GM19438 (cell line): ENCODE measurements around the gene PSD2.

Experiments used
- ATAC-seq: cut with Tn5 transposase; IDR thresholded peaks from one replicate; pipeline ENCODE4 v1.9.1; 2021; ENCODE audit warnings: low read depth; ENCODE audit not compliant: unreplicated experiment

Gene PSD2

DNA sequence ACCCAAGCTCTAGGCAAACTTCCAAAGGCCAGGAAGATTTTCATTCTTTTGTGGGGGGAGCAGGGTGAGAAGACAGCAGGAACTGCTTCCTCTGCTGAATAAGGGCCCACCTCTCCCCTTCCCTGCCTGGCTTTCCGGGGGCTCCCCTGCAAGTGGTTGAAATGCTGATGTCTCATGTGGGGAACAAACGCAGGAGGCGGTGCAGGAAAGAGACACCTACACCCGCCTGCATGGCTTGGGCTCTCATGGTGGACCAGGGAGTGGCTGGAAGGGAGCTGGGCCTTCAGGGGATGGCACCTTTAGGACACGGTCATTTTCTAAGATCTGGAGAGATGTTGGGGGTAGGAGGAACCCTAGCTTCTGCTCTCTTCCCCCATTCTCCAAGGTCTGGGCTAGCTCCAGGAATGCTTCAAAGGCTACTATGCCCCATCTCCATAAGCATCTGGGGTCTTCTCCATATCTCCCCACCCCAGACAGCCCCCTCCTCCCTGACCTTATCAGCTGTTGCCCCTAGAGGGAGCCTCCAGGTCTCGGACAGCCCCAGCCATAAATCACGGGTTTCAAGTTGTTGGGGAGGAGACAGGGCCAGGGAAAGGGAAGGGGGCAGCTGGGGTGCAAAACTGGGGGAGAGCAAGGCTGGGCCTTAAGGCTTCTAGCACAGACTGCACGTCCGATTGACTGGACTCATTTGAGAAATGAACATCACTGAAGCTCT lies 76.6 kb downstream of the PSD2 start:
- no peak for ATAC-seq

DNA sequence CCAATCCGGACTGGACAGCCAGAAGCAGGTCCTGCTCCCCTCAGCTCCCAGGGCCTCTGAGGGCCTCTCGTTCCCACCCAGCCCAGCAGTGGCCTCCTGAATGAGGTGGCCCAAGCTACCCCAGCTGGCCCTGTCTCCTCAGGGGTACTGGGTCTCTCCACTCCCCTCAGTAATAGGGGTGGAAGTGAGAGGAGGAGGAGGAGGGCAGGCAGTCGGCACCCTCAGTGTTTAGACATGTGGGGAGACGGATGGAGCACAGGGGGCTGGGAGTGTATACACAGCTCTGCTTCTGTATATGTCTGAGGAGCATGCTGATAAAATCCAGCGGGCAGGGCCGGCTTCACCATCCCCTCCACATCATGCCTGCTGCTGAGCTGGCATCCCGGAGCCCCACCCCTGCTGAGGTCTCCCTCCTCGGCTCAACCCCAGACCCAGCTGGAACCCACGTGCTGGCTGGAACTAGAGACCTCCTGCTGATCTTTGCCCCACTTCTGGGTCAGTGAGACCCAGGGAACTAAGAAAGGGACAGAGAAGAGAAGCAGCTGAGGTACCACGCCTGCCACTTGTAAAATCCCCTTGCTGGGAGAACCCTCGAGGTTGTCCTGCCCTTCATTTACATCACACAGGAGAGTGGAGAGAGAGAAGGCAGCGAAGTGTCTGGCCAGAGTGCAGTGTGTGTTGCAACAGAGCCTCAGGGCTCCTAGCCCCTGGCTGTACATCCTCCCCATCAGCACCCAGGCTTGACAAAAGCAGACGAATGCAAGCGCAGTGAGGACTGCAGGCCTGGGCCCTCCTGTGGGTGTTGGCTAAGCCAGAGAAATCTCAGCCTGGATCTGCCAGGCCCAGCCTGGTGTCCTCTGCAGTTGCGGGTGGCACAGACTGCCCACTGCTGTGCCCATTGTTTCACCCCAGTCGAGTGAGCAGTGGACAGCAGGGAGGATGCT lies 77.5 kb downstream of the PSD2 start:
- no peak for ATAC-seq

DNA sequence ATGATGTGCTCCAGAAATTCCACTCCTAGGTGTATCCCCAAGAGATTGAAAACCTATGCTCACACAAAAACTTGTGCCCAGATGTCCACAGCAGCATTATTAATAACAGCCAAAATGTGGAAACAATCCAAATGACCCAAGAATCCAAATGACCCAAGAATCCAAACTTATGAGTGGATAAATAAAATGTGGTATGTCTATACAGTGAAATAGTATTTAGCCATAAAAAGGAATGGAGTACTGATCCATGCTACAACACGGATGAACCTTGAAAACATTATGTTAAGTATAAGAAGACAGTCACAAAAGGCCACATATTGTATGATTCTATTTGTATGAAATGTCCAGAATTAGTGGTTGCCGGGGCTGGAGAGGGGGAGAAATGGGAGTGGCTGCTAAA lies 80.3 kb downstream of the PSD2 start:
- no peak for ATAC-seq

DNA sequence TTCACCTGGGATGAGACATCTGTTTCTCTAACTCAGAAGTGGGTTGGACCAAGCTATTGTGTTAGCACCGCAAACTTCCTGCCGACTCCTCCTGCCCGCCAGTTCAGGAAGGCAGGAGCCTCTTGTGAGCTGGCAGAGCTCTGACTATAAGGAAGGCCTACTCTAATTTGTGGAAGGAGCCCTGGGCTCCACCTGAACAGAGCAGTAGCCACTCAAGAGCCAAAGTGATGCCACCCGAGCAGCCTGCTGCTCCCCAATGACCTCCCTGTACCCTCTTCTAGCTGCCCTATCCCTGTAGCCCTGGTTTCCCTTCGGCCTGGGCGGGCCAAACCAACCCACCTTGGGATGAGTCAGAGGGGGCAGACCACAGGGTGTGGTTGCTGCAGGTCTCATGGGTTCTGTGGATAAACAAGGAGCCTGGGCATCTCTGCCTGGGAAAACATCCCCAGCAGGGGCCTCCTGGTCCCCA lies 81.6 kb downstream of the PSD2 start:
- no peak for ATAC-seq

DNA sequence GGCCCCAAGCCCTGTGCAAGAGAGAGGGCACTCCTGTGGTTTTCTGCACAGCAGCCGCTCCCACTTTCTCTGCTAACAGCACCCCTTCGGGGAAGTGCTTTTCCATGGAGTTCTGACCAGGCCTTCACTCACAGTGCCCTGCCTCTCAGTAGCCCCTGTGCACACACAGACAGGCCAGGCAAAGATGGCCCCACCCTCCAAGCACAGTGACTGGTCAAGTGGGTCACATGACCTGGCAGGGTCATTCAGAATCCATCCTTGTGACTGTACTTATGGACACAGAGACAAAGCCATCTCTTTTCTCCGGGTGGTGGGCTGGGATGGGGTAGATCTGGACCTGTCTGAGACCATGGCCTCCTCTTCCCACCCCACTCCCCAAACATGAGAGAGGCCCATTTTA lies 82.5 kb downstream of the PSD2 start:
- ATAC-seq = no peak

DNA sequence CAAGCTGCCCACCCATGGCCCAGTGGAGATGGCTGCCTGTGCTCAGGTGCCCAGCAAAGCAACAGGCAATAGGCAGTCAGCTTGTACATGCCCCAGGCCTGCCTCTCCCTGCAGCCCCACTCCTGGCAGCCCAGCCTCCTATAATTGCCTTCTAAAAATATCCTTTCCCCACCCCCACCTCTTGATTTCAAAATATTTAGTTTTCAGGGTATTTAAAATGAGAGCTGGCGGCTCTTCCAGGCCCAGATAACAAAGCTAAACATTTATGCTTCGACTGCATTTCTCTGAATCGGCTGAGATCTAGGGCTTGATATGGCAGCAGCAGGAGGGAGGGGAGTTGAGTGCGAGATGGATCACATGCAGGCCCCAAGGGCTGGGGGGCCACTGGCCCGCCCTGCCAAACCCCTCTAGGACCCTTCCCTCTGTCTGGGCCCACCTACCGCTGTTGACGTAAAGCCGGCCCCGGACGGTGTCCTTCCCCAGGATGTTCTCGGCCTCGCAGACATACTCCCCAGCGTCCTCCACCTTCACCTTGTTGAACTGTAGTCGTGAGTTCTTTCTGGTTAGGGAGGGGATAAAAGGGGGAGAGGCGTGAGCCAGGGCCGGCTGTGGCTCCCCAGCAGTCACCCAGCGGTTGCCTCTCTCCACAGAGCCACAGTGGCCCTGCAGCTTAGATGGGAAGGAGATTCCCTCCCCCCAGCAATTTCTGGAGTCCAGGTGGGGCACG lies 85.0 kb downstream of the PSD2 start:
- no peak for ATAC-seq

DNA sequence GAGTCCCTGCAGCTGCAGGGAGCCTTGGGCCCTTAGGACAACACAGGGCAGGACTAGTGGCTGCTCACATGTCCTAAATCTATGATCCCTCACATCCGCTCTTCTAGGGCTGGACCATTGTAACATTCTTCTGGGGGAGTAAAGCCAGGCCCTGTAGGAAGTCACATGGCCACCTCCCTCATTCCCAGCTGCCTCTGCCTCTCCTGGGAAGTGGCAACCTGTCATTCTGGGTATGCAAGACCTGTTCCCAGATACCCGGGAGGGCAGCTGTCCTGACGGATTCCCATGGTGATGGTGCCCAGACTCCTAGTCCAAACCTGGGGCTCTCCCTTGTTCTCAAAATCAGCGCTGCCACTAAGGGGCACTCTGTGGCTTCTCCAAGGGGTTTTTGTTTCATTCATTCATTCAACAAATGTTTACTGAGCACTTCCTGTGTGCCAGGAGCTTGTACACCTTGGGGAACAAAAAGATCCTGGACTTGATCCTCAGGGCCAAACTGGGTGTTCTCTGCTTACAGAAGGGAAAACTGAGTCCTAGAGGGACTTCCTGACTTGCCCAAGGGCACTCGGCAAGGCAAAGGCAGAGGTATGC lies 85.6 kb downstream of the PSD2 start:
- no peak for ATAC-seq

DNA sequence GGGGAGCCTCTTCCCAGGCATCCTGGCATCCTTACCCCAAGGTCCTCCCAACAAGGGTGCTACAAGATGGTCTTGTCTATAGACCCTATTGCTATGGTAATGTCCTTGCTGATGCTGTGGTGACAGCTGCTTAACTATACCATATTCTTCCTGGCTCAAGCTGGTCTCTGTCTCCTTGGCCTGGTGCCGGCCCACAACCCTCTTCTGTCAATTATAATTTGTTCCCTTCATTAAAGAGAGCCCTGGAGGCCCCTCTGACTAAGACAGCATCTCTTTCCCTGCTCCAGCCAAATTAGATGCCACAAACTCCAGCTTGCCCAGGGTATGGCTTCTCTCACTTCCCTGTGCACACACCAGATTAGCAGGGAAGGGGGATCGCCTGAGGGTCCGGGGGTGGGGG lies 86.7 kb downstream of the PSD2 start:
- ATAC-seq = no peak

DNA sequence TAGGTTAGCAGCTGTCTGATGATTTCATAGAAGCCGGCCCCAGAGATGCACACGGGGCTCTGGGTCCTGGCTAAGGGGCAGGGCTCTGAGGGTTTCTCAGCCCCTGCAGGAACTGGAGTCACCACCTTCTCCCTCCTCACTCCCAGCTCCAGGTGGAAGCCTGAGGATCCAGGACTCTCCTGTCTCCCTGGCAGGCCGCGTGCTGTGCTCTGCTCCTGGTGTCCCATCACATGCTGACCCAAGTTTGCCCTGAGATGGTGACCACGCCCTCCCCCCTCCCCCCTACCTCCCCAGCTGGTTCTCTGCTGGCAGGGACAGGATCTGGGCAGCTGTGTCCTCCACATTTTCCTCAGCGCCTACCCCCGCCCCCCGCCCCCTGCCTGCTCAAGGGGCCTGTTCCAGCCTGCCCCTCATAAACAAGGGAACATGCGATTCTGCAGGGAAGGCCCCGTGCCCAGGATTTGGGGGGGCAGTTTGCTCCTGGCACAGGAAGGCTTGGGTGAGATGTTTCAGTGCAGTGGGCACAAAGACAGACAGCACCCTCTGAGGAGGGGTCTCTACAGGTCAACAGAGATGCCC lies 87.4 kb downstream of the PSD2 start:
- ATAC-seq = no peak

DNA sequence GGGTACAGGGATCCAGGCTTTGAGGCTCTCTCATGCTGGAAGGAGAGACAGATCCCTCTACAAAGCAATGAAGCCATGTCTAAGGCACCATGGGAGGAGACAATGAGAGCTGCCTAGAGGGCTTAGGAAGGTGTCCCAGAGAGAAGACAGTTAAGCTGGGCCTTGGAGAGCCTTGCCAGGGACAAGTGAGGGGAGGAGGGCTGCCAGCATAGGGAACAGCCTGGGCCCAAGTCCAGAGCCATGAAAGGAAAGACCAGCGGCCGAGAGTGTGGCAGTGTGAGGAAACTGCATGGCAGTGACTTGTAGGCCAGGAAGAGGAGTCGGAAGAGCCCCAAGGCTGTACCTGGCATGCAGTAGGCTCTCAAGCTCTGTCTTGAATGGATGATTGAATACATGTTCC lies 88.5 kb downstream of the PSD2 start:
- ATAC-seq = no peak

DNA sequence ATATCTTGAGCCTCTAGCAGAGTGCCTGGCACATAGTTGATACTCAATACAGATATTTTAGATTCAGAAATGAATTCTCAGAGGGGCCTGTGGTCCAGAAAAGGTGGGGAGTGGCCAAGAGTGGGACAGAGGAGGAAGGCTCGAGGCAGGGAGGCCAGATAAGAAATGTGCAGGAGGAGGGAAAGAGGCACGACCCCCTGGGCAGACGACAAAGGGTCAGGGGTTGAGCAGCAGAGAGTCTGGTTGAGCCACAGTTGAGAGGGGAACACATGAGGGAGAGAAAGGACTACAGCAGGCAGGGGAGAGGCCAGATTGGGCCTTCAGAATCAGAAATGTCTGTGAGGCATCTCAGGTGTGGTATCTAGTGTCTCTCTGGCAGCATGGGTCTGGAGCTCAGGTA lies 89.1 kb downstream of the PSD2 start:
- no peak for ATAC-seq

DNA sequence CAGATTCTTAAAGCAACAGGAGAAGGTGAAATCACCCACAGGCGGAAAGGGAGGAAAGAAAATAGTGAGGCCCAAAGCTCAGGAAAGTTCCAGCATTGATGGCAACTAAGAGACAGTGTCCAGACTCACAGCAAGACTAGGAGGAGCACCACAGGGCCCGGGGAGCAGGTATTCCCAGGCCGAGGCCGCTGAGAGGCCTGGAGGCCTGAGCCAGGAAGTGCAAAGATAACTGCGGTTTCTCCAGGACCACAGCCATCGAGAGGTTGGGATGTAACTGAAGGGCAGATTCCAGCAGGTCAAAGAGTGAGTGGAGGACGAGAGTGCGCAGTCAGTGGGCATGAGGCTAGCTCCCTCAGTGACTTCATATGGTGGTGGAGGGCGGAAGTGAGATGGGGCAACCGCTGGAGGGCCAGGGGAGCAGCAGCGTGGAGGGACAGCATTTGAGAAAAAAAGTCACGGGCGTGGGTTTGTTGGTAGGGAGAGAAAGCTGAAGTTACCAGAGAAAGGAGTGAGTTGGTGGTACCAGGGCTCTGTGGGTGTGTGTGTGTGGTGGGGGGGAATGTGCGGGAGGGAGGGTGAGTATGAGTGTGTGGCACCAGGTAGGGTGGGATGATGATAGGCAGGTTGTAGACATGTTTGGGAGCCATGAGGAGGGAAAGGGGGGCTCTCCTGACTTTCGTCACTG lies 89.7 kb downstream of the PSD2 start:
- ATAC-seq = no peak

DNA sequence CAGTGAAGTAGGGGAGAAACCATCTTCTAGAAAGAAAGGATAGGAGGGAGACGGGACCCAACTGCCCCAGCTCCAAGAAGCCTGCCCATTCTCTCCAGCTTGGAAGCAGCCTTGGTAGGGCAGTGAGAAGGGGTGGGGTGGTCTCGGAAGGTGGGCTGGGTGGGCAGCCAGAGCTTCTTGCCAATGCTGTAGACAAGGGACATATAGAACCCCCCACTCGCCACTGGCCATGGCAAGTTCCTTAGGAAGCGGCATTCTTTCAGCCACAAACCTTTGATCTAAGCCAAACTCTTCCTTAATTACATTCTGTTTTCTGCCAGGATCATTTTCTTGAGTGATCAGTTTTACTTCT lies 90.2 kb downstream of the PSD2 start:
- ATAC-seq = no peak

DNA sequence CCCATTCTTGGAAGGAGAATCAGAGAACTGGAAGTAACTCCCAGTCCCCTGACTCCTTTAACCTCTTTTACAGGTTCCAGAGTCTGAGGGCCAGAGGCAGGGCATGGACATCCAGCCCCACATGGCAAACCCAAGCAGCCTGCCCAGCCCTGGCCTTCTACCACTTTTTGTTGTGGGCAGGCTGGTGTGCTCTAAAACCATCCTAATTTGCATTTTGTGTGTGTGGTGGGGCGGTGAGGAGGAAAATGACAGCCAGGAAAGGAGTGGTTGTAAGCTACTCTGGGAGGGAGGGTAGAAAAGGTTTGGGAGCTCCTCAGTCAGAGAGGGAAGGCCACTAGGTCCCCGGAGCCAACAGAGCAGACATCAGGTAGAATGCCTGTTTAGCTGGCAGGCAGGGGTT lies 90.6 kb downstream of the PSD2 start:
- no peak for ATAC-seq

DNA sequence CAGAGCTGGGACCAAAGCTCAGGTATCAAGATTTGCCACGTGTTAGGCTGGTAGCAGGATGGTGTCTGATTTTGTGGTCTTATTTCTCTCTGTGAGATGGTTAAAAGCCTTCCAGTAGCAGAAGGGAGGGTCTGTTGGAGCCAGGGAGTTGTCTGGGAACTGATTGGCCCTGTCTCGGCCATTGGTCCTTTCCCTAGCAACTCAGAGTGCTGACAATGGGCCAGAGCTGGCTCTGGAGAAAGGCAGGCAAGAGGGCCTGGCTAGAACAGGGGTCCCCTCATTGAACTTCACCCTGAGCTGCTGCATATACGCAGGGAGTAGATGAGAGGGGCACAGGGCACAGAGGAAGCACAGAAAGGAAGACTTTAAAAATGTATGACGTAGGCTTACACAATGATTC lies 92.8 kb downstream of the PSD2 start:
- ATAC-seq = no peak

DNA sequence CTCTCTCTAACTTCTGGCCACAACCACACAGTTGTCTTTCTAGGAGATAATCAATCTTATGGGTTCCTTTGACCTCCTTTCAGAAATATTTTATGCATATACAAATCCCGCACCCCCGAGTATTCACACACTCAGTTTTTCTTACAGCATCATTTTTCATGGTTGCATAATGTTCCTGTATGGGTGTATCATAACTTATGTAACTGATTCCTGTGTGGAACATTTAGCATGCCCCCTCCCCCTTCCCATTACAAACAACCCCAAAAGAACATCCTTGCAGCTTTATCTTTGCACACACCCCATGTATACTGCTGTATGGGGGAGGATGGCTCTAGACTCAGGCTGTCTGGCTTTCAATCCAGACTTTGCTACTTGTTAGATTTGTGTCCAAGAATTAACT lies 93.8 kb downstream of the PSD2 start:
- no peak for ATAC-seq

DNA sequence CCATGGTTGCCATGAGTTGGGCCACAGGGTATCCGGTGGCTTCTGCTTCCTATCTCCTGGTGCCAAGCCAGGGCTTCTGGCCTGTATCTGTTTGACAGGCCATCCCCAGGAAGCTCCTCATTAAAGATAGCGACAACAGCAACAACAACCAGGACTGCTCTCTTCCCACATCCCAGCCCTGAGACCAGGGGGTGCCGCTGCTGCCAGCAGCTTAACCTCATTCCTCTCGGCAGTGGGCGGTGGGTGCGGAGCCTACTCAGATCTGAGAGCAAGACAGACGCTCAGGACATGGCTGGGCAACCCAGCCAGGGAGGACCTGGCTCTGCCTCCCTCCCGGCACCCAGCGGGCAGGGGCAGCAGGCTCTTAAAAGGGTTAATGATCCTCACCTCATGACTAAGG lies 98.3 kb downstream of the PSD2 start:
- ATAC-seq = no peak
